SK-N-SH (cell line): Measurements from ENCODE around the gene ZNF775. TPM values are rescaled to one million over a fixed set of nuclear protein-coding genes. Genes with fewer than 3 reads are reported as not detected.

Experiments
- CTCF ChIA-PET: fragments of 300-600, 350-600 bp; formaldehyde crosslinking; extraction: SDS; loops from one replicate; lab custom pipeline; 2021; lab: Yijun Ruan, JAX
- POLR2A ChIA-PET: fragments of 350-600 bp; sonication (Branson Sonifier 250); formaldehyde crosslinking; extraction: SDS; loops from one replicate; lab custom pipeline; 2020; ENCODE audit warnings: antibody characterized with exemption, inconsistent platforms; lab: Yijun Ruan, JAX
- DNase-seq: peaks from one replicate; pipeline ENCODE4 v3.0.0; 2012
- H2AFZ ChIP-seq: fragments of 200-600 bp; sonication (generic); 2 replicates; pipeline ENCODE4 v1.8.1; 2016; ENCODE audit warnings: antibody characterized with exemption, mild to moderate bottlenecking, low read depth
- H3F3A ChIP-seq: fragments of 200-600 bp; sonication (generic); replicated peaks from 2 replicates; pipeline ENCODE3; 2016; ENCODE audit warnings: antibody characterized with exemption, mild to moderate bottlenecking; ENCODE audit not compliant: insufficient read depth
- H3K27ac ChIP-seq, 2 experiments: fragments of 200-500 bp in 1 of 2; fragments of 200-600 bp in 1 of 2; sonication (Bioruptor generic) in 1 of 2; sonication (generic), shearing (Covaris generic) in 1 of 2; 2 replicates each; pipeline versions ENCODE4 v1.5.1 to v1.6.1; 2014 to 2016; ENCODE audit warnings: low read depth in 2 of 2, inconsistent platforms in 1 of 2, low read length in 1 of 2, mild to moderate bottlenecking in 1 of 2, mixed read lengths in 1 of 2
- H3K27me3 ChIP-seq: fragments of 200-600 bp; sonication (generic), shearing (Covaris generic); 2 replicates; pipeline ENCODE4 v1.6.1; 2016; ENCODE audit warnings: mixed run types; ENCODE audit not compliant: insufficient read depth
- H3K36me3 ChIP-seq, 2 experiments: fragments of 200-500 bp in 1 of 2; fragments of 200-600 bp in 1 of 2; sonication (Bioruptor generic) in 1 of 2; sonication (generic) in 1 of 2; replicated peaks in 1 of 2; 2 replicates each; pipeline versions ENCODE3 to v1.5.1; 2014 to 2016; ENCODE audit warnings: low read length in 1 of 2, mild to moderate bottlenecking in 1 of 2; ENCODE audit not compliant: insufficient read depth in 2 of 2, control insufficient read depth in 1 of 2
- H3K4me1 ChIP-seq, 2 experiments: fragments of 200-500 bp in 1 of 2; fragments of 200-600 bp in 1 of 2; sonication (Bioruptor generic) in 1 of 2; sonication (generic), shearing (Covaris generic) in 1 of 2; 2 replicates each; pipeline versions ENCODE4 v1.5.1 to v1.6.1; 2014 to 2016; ENCODE audit warnings: low read depth in 1 of 2, low read length in 1 of 2, mixed run types in 1 of 2; ENCODE audit not compliant: insufficient read depth in 2 of 2, control insufficient read depth in 1 of 2
- H3K4me2 ChIP-seq: fragments of 200-600 bp; sonication (generic), shearing (Covaris generic); 2 replicates; pipeline ENCODE4 v1.6.1; 2017; ENCODE audit warnings: mixed run types
- H3K4me3 ChIP-seq, 2 experiments: fragments of 200-500 bp in 1 of 2; fragments of 200-600 bp in 1 of 2; sonication (Bioruptor generic) in 1 of 2; sonication (generic), shearing (Covaris generic) in 1 of 2; 2 replicates each; pipeline versions ENCODE4 v1.5.1 to v1.8.1; 2014 to 2016; ENCODE audit warnings: low read depth in 2 of 2, inconsistent platforms in 1 of 2, low read length in 1 of 2, mild to moderate bottlenecking in 1 of 2, mixed read lengths in 1 of 2, moderate library complexity in 1 of 2
- H3K79me2 ChIP-seq: fragments of 200-600 bp; sonication (generic); 2 replicates; pipeline ENCODE4 v1.8.1; 2017; ENCODE audit warnings: mild to moderate bottlenecking; ENCODE audit not compliant: insufficient read depth
- H3K9ac ChIP-seq: fragments of 200-600 bp; sonication (generic); 2 replicates; pipeline ENCODE4 v1.6.1; 2017; ENCODE audit warnings: mixed run types
- H3K9me2 ChIP-seq: fragments of 200-600 bp; sonication (generic); 2 replicates; pipeline ENCODE4 v1.6.1; 2017; ENCODE audit warnings: mixed run types
- H3K9me3 ChIP-seq: fragments of 200-600 bp; sonication (generic); 2 replicates; pipeline ENCODE4 v1.6.1; 2017; ENCODE audit warnings: mixed run types, mild to moderate bottlenecking, moderate library complexity
- H4K20me1 ChIP-seq: fragments of 200-600 bp; sonication (generic); 2 replicates; pipeline ENCODE4 v1.6.1; 2017; ENCODE audit warnings: mild to moderate bottlenecking, mixed run types; ENCODE audit not compliant: insufficient read depth
- EZH2phosphoT487 ChIP-seq: fragments of 200-600 bp; sonication (generic); IDR thresholded peaks from 2 replicates; pipeline ENCODE4 v1.6.1; 2017; ENCODE audit warnings: low read depth, mixed run types, mild to moderate bottlenecking, antibody characterized with exemption, moderate library complexity, borderline replicate concordance
- FOSL2 ChIP-seq: IDR thresholded peaks from 2 replicates; pipeline ENCODE4 v1.4.0; 2012; ENCODE audit warnings: low read depth, mild to moderate bottlenecking, moderate library complexity, borderline replicate concordance
- FOXJ3 ChIP-seq: sonication (generic); formaldehyde crosslinking; IDR thresholded peaks from 2 replicates; pipeline ENCODE4 v1.5.1; 2020; ENCODE audit warnings: mild to moderate bottlenecking, missing genetic modification reagents
- FOXM1 ChIP-seq: IDR thresholded peaks from 2 replicates; pipeline ENCODE4 v1.4.0; 2012; ENCODE audit warnings: low read depth, mild to moderate bottlenecking
- GATA2 ChIP-seq: sonication (generic); formaldehyde crosslinking; IDR thresholded peaks from 2 replicates; pipeline ENCODE4 v1.5.0; 2020; ENCODE audit warnings: mild to moderate bottlenecking, missing genetic modification reagents
- IRF3 ChIP-seq: fragments of 150-350 bp; IDR thresholded peaks from 2 replicates; pipeline ENCODE4 v1.6.1; 2016; ENCODE audit warnings: mild to moderate bottlenecking, low read depth, low read length
- JUND ChIP-seq: IDR thresholded peaks from 2 replicates; pipeline ENCODE4 v1.4.0; 2012
- MAX ChIP-seq: IDR thresholded peaks from 2 replicates; pipeline ENCODE4 v1.4.0; 2012; ENCODE audit warnings: low read depth
- MEF2A ChIP-seq: IDR thresholded peaks from 2 replicates; pipeline ENCODE4 v1.4.0; 2012; ENCODE audit warnings: low read depth, borderline replicate concordance
- NRF1 ChIP-seq: IDR thresholded peaks from 2 replicates; pipeline ENCODE4 v1.6.1; 2012; ENCODE audit warnings: low read depth, mild to moderate bottlenecking, low read length
- POLR2AphosphoS5 ChIP-seq: IDR thresholded peaks from 2 replicates; pipeline ENCODE4 v1.6.1; 2012; ENCODE audit warnings: low read depth, low read length
- RFX5 ChIP-seq: IDR thresholded peaks from 2 replicates; pipeline ENCODE4 v1.6.1; 2012; ENCODE audit warnings: mild to moderate bottlenecking, improper control_type of control experiment, low read length
- RXRA ChIP-seq: IDR thresholded peaks from 2 replicates; pipeline ENCODE4 v1.4.0; 2012; ENCODE audit warnings: low read depth, mild to moderate bottlenecking, borderline replicate concordance
- SIN3A ChIP-seq: IDR thresholded peaks from 2 replicates; pipeline ENCODE4 v1.6.1; 2012; ENCODE audit warnings: low read depth, mild to moderate bottlenecking, low read length, moderate library complexity, borderline replicate concordance
- SMC3 ChIP-seq: IDR thresholded peaks from 2 replicates; pipeline ENCODE4 v1.6.1; 2012; ENCODE audit warnings: low read depth, low read length, improper control_type of control experiment
- USF1 ChIP-seq: IDR thresholded peaks from 2 replicates; pipeline ENCODE4 v1.4.0; 2012; ENCODE audit warnings: low read depth, borderline replicate concordance
- WGBS: methylation state at CpG from one replicate; pipeline ENCODE4 v1.1.6; 2017; ENCODE audit warnings: low lambda C conversion rate; 5-methylcytosine and 5-hydroxymethylcytosine counted together
- polyA plus RNA-seq, 3 experiments: library from polyadenylated mRNA; depleted of rRNA; stranded (reverse); fragments of >200 nt; gene quantifications; 2 replicates each; pipeline ENCODE4 v1.2.3, GENCODE V29; 2012

ZNF775 gene
- polyA plus RNA-seq, 1 of the 3 experiments (the other 2 are of a cell fraction), result 5.0 TPM

GRCh38 chr7:150358988-150359621 is 20.0 kb upstream of the ZNF775 start (continued):
- TF ChIP-seq EZH2phosphoT487, result no peak
- no peak for TF ChIP-seq MEF2A
- no peak for TF ChIP-seq NRF1

- WGBS, result 95% methylated on average over 2 of the region's 2 CpGs
Observed at GRCh38 chr7:150359622-150360362, 19.3 kb upstream of the ZNF775 start.

More at GRCh38 chr7:150359622-150360362, 19.3 kb upstream of the ZNF775 start:
- no peak for DNase-seq
- no peak overlapping the region for H3K27ac ChIP-seq
- no peaks in the 10 kb centered on the region for H4K20me1 ChIP-seq
- no peaks in the 10 kb centered on the region for H3K79me2 ChIP-seq
- H3K4me3 ChIP-seq, result no peak overlapping the region
- no peak for TF ChIP-seq MEF2A
- TF ChIP-seq FOSL2, result no peak
- TF ChIP-seq POLR2AphosphoS5, result no peak
- no peak for TF ChIP-seq NRF1
- no peak for TF ChIP-seq USF1
- no peak for TF ChIP-seq IRF3
- TF ChIP-seq SIN3A, result no peak
- TF ChIP-seq MAX, result no peak
- no peak for TF ChIP-seq RXRA
- TF ChIP-seq SMC3, result no peak
- no peak for TF ChIP-seq FOXJ3 (CRISPR knock-in tag)
- no peak for TF ChIP-seq FOXM1
- no peak for TF ChIP-seq RFX5
- TF ChIP-seq JUND, result no peak
- no peak for TF ChIP-seq GATA2 (CRISPR knock-in tag)
- TF ChIP-seq, all 33 proteins: peak for 0
- Histone ChIP-seq H3K9ac (no peak overlapping the region), H3K27me3 (no peaks in the 10 kb centered on the region), H3F3A (no peaks in the 10 kb centered on the region), H2AFZ (no peak overlapping the region), H3K36me3 (no peaks in the 10 kb centered on the region), H3K4me2 (no peak overlapping the region), H3K4me1 (peaks cover 0 to 14% of the 10 kb centered on the region in 2 experiments; a peak in 3 of 4 replicates), H3K9me3 (no peaks in the 10 kb centered on the region), H3K9me2 (no peaks in the 10 kb centered on the region)
- ChIA-PET POLR2A (no interaction called here), CTCF (no interaction called here)
